CMK (cell line): ENCODE data around the gene AGBL5.
A peak's percentile ranks its signal among the peaks of the same experiment; 100 is the strongest.
"Not testable (repeated sequence)": the region's sequence is repeated elsewhere in the genome, so short reads cannot be mapped to it uniquely, and the experiment has no call there.

Source experiments
- DNase-seq: peaks from one replicate; pipeline ENCODE4 v3.0.0-alpha.2; 2010; ENCODE audit warnings: low read depth

The AGBL5 gene

DNA sequence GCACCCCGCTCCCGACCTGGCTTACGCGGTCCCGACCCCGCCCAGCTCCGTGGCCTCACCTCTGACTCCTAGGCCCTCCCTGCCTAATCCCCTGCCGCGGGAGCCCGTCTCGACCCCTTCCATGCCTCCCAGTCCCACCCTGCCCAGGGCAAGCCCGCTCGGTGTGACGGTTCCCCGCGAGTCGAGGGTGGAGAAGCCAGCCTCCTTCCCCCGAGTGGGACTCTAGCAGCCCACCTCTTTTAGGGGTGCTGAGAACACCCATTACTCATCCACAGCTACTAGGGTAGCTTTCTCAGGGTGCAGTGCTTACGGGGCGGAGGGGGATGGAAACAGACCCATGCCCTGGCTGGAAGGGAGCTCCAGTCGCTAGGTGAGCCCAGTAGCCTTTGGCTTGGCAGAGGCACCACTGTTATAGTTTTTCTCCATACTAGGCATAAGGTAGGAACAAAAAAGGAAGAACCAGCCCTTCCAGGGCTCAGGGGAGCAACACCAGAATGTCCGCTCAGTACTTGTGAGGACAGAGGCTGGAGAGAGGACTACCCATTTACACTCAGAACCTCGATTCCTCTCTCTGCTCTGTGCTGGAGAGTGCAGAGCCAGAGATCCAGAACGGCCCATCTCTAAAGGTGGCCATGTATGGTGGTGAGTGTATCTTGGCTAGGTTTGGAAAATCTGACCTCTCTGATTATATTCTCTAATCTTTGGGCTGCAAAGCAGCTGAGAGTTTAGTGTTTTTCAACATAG, 606 bp downstream of the AGBL5 start:
- no peak for DNase-seq

DNA sequence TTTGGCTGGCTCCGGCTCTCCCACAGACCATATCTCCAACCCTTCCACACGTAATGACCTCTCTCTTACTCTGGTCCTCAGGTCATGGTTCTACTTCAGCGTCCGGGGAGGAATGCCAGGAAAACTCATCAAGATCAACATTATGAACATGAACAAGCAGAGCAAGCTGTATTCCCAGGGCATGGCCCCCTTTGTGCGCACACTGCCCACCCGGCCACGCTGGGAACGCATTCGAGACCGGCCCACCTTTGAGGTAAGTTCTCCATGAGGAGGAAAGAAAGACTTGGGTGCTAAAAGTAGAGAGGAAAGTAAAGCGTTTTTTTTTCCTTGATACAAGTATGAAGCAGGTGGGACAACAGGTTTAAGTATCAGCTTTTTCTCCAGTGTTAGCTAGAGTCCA, 1.9 kb downstream of the AGBL5 start:
- DNase-seq: no peak

DNA sequence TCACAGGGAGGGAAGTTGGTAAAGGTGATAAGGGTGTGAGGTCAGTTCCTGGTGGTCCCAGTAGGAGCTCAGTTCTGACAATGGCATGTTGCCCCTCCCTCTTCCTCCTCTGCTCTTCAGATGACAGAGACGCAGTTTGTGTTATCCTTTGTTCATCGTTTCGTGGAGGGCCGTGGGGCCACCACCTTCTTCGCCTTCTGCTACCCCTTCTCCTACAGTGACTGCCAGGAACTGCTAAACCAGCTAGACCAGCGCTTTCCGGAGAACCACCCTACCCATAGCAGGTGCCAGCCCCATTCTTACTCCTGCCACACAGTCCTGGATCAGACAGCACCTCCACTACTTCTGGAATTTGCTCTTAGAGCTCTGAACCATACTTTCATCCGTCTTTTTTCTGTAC, 2.3 kb downstream of the AGBL5 start:
- no peak for DNase-seq

DNA sequence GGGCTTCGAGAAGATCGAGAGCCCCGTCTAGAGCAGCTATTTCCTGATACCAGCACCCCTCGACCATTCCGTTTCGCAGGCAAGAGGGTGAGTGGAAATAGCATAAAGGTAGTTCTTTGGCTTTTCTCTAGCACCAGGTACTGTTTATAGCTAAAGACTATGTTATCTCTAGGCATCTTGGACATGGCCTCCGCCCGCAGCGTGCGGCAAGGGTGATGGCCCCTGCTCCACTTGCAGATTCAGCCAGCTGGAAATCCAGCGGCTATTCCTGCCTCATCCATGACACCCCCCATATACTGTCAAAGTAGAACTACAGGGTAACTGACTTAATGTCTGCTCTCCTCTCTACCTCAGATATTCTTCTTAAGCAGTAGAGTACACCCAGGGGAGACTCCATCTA, 3.3 kb downstream of the AGBL5 start:
- no peak for DNase-seq

DNA sequence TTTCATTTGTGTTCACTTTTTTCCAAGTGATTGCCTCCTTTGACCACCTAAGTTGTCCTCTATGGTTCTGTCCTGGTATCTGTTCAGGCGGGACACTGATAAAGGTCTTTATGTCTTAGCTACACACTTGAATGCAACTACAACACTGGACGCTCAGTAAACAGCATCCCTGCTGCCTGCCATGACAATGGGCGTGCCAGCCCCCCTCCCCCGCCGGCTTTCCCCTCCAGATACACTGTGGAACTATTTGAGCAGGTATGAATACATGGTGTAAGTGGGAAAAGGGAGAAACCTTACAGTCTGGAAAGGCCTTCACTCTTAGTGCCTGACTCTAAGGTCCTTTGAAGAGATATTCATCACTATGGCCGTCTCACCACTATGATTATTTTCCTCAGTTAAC, 5.7 kb downstream of the AGBL5 start:
- DNase-seq: no peak

DNA sequence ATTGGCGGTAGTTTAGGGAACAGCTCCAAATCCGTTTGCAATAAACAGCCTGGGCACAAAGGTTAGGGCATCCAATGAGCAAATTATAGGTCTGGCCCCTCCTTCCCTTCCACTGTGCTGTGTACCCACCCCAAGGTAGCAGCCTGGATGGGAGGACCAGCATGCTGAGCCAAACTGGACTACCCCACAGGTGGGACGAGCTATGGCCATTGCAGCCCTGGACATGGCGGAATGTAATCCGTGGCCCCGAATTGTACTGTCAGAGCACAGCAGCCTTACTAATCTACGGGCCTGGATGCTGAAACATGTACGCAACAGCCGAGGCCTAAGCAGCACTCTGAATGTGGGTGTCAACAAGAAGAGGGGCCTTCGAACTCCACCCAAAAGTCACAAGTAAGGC, 6.7 kb downstream of the AGBL5 start:
- DNase-seq: no peak

DNA sequence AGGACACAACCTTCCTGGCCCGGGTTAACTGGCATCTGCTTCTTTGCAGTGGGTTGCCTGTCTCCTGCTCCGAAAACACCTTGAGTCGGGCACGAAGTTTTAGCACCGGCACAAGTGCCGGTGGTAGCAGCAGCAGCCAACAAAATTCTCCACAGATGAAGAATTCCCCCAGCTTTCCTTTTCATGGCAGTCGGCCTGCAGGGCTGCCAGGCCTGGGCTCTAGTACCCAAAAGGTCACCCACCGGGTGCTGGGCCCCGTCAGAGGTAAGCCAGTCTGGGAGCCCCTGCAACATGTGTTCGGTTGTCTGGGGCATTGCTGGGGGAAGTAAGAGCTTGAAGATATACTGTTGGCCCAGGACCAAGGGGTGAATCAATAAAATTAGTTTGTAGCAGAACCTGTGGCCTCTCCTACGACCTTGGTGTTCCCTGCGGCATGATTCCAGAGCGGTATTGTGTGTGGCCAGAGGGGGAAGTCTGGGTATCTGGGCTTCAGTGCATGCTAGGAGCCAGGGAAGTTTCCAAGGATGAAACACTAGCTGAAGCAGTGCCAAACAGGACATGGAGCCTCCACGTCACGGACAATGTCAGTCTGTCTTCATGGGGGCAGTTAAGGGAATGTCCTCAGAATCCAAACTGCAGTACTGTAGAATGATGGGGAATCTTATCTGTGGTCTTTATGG, 7.8 kb downstream of the AGBL5 start:
- no peak for DNase-seq

DNA sequence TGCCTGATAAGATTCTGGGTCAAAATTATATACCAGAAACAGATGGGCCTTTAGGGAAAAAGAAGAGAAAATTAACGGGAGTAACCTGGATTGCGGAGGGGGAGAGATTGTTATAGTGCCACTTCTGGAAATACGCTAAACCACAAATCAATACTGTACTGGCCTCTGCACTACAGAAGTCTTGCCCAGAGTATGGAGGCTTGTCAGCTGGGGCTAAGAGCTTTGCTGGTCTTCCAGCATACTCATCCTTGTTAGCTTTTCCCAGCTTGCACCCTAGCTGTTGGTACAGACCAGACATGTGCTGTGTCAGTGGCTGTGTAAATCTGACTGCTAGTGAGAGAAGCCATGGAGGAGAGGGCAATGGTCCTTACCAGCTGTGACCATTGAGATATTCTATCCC, 8.9 kb downstream of the AGBL5 start:
- no peak for DNase-seq

DNA sequence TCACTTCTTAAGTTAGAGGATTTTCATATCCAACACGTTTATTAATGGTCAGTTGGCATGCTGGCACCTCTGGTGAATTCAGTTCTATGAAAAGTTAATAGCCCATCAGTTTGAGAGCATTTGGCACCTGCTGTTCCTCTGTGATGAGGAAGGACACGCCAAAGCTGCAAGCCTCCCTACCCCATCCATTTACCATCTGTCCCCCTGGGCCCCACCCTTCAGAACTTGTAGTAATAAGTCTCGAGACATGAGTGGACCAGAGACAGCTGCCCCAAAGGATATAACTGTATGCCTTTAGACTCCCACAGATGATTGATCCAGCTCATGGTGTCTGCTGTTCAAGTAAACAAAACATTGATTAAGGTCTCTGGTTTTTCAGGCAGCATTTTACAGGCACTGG, 13.7 kb downstream of the AGBL5 start:
- DNase-seq: no peak

DNA sequence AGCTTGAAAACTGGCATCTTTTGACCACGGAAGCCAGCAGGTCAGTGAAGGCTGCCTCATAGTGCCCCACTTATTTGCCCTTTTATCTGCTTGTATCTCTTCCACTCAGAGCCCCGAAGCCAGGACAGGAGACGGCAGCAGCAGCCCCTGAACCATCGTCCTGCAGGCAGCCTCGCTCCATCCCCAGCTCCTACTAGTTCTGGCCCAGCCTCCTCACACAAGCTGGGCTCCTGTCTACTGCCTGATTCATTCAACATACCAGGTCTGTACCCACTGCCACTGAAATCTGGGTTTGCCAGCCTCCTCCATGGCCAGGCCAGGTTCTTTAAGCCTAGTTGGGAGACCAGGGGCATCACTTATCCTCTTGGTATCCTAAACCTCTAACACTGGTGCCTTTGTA, 15.9 kb downstream of the AGBL5 start:
- DNase-seq: no peak

DNA sequence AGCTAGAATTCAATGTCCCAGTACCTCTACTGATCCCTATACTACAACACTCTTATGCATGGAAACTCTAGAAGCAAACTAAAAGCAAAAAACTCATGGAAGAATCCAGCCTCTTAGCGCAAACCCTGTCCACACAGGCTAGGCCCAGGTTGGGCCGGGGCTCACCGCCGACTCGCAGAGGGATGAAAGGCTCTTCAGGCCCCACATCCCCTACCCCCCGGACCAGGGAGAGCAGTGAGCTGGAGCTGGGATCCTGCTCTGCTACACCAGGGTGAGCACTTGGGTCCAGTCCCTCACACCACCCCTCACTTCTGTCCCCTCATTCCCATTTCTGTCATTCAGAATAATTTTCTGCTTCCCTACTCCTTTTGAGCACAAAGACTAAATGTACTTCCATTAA, 18.0 kb downstream of the AGBL5 start:
- no peak for DNase-seq

DNA sequence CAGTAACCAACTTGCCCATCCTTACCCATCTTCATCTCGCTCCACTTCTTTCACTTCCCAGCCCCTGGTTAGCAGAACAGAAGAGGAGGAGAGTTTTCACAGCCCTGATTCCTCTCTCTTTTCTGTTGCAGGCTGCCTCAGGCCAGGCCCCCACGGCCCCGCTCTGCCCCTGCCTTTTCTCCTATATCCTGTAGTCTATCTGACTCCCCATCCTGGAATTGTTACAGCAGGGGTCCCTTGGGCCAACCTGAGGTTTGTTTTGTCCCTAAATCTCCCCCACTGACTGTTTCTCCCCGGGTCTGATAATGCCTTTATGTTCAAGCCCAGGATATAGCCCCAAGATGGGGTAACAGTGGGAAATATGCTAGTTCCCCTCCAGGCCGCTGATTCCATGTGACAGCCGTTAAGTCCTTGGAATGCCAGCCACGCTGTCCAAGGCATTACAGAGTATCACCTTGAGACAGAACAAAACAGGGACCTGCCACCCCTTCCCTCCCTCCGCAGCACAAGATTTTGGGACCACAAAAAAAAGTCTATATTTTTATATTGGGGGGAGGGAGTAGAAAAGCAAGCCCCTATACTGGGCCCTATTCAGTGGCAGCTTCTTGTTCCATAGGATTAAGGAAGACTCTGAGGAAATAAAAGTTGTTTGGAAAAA, 18.6 kb downstream of the AGBL5 start:
- no peak for DNase-seq

DNA sequence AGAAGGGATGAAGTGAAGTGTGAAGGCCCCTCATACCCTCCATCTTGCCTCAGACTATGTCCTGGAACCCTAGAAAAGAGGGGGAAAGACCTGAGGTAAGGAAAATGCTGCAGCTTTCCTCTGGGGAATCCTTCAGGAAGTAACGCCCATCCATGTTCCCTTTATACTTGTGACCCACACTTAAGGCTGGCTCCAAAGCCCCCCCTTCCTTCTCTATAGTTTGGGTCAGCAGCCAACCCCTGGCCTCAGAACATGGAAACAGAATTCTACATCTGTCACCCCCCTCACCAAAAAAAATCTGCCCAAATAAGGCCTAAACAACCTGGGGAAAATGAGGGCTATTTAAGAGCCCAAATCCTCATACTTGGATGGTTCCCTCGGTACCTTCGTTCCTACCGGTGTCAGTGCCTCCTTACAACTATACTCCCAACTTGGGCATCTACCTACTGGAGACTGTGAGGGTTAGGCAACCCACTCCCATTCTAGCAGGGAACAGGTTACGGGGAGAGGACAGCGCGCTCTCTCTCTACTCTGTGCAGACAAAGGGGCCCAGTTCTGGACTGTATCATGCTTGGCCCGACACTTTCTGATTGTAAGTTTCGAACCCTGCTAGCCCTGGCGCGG, 19.3 kb downstream of the AGBL5 start:
- no peak for DNase-seq

DNA sequence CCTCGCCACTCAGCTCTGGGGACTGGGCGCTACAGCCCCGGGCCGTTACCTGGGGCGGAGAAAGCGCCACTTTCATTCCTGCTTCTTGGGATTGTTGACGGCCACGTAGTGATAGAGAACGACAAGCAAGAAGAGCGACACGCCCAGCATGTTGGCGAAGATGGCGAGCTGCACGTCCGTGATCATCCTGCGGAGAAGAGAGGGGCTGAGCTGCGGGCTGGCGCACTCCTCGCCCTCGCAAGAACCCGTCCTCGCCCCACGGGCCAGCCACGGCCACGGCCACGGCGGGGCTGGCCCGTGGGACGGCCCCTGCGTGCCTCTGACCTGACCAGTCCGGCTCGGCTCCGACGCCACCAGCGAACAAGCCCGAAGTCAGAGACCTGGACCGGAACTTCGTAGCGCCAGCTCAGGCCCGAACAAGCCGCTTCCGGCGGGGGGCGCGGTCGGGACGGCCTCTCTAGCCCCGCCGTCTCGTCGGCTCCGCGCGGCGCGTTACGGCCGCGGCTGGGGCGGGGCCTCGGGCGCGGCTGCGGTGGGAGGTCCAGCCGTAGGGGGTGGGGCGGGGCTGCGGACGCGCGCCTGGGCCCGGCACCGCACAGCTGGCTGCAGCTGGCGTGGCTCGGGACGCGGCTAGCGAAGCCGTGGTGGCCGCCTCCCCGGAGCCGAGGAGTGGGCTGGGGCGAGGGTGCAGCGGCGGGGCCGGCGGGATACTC, 20.0 kb downstream of the AGBL5 start, which contains the start of gene OST4:
Gene OST4, minus strand, starts transcription at position 378 of the 713 bp plus-strand sequence.
- peak; percentile 88 for DNase-seq

DNA sequence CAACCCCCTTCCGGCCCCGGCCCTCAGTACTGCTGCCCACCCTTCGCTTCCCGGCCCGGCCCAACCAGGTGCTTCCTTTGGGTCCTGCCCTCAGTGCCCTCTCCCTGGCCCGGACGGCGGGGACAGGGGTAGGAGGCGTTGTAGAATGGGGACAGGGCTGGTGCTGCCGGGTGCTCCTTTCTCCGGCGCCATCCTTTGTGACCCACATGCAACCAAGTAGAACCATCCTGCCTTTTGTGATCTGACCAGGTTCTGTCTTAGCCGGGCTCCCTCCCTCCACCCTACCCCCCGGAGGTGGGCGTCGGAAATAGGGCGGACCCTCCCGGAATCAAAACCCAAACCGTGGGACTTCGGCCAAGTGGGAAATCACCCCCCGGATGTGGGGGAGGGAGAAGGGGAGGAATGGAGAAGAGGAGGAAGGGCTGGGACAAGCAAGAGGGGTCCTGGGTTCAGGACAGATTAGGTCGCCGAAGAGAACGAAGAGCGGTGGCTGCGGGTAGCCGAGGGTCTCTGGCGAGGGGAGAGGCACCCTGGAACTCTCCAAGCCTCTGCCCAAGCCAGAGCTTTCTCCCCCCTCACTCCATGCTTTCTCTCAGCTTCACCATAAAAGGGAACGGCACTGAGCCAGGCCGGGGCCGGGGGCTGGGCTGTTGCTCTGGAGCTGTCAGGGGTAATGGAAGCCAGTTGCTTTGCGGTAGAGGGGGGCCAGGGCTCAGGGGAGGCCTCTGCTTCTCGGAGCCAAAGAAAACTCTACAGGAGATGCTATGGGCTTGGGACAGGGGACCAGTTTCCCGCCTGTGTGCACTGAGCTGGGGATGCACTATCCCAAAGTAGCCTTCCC, 20.7 kb downstream of the AGBL5 start:
- no peak for DNase-seq

DNA sequence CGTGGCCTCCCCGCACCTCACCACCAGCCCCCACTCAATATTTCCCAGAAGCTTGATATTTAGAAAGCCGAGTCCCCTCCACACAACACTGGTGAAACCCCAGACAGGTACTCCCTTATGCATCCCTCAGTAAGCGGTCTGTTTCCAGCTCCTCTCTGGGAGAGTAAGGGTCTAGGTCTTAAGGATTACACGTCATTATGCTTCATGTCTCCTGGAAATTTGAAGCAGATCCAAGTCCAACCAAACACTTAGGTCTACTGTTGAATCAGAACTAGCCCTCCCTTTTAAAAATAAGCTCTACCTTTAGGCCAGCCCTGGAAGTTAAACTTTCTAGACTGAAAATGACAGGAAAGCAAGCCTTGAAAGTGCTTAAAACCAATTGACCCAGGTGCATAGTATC, 21.5 kb downstream of the AGBL5 start:
- no peak for DNase-seq

DNA sequence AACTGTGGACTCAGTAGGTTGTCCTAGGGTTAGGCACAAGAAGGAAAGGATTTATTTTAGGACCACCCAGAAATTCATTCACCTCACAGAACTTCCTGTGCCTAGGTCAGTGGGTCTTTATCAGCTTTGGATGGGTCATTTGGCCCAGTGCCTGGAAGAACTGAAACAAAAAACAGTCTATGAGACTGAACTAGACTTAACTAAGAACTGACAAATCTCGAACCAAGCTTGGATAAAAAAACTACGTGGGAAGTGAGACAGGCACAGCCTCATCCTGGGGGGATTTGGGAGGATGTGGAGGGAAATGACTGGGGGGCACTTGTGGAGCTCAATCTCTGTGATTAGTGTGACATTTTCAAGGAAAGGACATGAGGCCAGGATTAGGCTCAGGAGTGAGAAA, 22.3 kb downstream of the AGBL5 start:
- DNase-seq: no peak

DNA sequence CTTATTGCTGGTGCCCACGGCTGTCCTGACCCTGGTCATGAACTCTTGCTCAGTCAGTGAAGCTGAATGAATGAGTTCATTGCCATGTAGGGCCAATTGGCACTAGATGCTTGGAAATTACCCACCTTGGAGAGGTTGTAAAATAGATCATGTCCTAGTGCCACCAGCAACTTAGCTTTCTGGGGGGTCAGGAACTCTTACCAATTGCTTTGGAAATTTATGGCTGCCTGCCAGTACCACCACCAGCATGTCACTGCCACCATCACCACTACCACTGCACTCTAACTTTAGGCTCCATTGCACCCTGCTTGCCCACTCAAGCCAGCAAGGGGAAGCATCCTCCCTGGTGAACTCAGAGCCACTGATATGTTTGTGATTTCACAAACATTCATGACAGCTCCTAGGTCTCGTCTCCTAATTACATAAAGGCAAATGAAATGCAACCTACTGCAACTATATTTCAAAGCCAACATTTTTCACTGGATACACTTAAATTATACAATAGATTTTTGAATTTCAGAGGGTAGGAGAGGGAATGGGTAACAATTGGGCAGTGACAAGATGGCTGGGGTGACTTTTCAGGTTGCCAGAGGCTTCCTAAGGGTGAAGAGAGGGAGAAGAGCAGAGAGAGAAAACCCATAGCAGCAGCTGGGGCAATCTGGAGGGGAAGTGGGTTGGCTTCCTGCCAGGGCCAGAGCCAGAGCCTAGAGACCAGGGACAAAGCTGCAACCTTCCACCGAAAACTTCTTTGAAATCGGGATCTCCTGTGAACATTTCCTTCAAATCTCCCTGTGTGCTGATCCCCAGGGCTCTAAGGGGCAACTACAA, 23.5 kb downstream of the AGBL5 start:
- no peak for DNase-seq

DNA sequence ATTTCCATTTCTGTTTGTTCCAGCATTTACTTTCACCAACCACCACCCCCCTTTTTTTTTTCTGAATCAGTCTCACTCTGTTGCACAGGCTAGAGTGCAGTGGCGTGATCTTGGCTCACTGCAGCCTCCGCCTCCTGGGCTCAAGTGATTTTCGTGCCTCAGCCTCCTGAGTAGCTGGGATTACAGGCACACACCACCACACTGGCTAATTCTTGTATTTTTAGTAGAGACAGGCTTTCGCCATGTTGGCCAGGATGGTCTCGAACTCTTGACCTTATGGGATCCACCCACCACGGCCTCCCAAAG, 24.1 kb downstream of the AGBL5 start:
- DNase-seq: not testable (repeated sequence)

DNA sequence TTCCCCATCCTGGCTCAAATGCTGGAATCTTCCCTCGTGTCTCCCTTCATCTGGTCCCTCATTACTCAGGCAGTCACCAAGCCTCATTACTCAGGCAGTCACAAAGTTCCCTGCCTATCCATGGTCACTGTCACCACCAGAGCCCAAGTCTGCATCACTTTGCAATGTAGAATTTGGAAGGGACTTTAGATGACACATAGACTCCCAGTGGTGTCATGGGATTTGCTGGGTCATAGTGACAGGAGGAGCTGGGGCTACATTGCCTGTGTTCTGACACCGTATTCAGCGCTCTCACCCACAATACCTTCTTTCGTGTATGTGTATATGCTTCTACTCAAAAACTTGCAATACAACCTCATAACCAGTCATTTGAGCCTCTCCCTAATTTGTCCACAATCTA, 24.9 kb downstream of the AGBL5 start:
- DNase-seq: no peak

DNA sequence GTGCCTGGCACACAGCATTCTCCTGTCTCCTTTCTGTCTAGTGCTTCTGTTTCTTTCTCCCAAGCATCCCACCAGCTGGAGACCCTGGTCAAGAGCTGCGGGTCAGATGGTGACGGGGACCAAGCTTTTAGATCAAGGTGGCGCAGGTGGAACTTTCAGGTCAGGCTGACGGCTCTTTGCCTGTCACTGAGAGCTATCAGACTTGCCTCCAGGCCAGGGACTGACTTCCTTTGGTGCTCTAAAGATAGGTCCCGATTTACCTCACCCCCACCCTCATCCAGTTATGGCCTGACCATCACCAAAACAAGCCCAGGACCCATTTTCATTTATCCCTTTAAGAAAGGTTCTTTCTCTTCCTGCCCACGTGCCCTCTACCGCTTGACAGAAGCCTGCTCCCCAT, 25.8 kb downstream of the AGBL5 start:
- DNase-seq: no peak
